HFFc6 (cell line): ENCODE results near the gene BAHCC1. TPM values are rescaled to one million over a fixed set of nuclear protein-coding genes. Genes with fewer than 3 reads are reported as not detected.

Experiments used
- DNase-seq: peaks from one replicate; pipeline ENCODE4 v3.0.0-alpha.2; 2018
- H3K27ac Mint-ChIP-seq: 2 replicates; pipeline ENCODE4 v1.8.0; 2020; ENCODE audit warnings: mild to moderate bottlenecking, mixed read lengths
- H3K27me3 Mint-ChIP-seq: 2 replicates; pipeline ENCODE4 v1.8.0; 2021; ENCODE audit warnings: mild to moderate bottlenecking, moderate library complexity, mixed read lengths; ENCODE audit not compliant: insufficient read depth
- H3K36me3 Mint-ChIP-seq: 2 replicates; pipeline ENCODE4 v1.8.0; 2021; ENCODE audit warnings: low read depth, mixed read lengths
- H3K4me1 Mint-ChIP-seq: 2 replicates; pipeline ENCODE4 v1.8.0; 2020; ENCODE audit warnings: low read depth, mixed read lengths
- H3K4me3 Mint-ChIP-seq: 2 replicates; pipeline ENCODE4 v1.8.0; 2020; ENCODE audit warnings: mild to moderate bottlenecking, moderate library complexity, mixed read lengths
- H3K9me3 Mint-ChIP-seq: 2 replicates; pipeline ENCODE4 v1.8.0; 2020; ENCODE audit warnings: mild to moderate bottlenecking, mixed read lengths
- CTCF ChIP-seq: fragments of 200-600 bp; sonication (generic); IDR thresholded peaks from 2 replicates; pipeline ENCODE4 v1.5.0; 2021; ENCODE audit warnings: antibody characterized with exemption, mild to moderate bottlenecking
- total RNA-seq, 6 experiments: library from RNA; stranded (reverse); fragmentation: NEBNext Ultra II Directional; extraction: Animal tissue kit (Norgen Biotek cat#: 25700); gene quantifications; 2 replicates in 1 of 6; 3 replicates in 5 of 6; pipeline ENCODE4 v1.2.3, GENCODE V29; 2021

Gene BAHCC1
- total RNA-seq, 6 experiments from 2014 or later = 7.3 to 9.7 (median 8.3) TPM

- DNase-seq = no peak
- Mint-ChIP-seq H3K27ac (peak overlapping the region; percentile 98), H3K9me3 (no peaks in the 10 kb centered on the region), H3K4me1 (peaks cover 39% of the 10 kb centered on the region), H3K36me3 (peaks cover 3% of the 10 kb centered on the region; the same call in 1 of the 2 replicates), H3K4me3 (peak overlapping the region; percentile 87), H3K27me3 (peaks cover 11% of the 10 kb centered on the region)
- no peak for TF ChIP-seq CTCF
These were observed 3.0 kb downstream of the BAHCC1 start for GRCh38 chr17:81398176-81398831.

GRCh38 chr17:81398832-81399411, 3.7 kb downstream of the BAHCC1 start:
- peaks cover 10% of the 10 kb centered on the region for H3K27me3 Mint-ChIP-seq
- peaks cover 3% of the 10 kb centered on the region; the same call in 1 of the 2 replicates for H3K36me3 Mint-ChIP-seq
- no peaks in the 10 kb centered on the region for H3K9me3 Mint-ChIP-seq
- H3K4me3 Mint-ChIP-seq = peak overlapping the region; percentile 89
- H3K27ac Mint-ChIP-seq = peak overlapping the region; percentile 98
- no peak for TF ChIP-seq CTCF
- peaks cover 37% of the 10 kb centered on the region for H3K4me1 Mint-ChIP-seq
- DNase-seq = no peak

- peak overlapping the region; percentile 94 for H3K4me3 Mint-ChIP-seq
- no peak for DNase-seq
- H3K27me3 Mint-ChIP-seq = peaks cover 8% of the 10 kb centered on the region
- no peaks in the 10 kb centered on the region for H3K9me3 Mint-ChIP-seq
- peaks cover 3% of the 10 kb centered on the region; the same call in 1 of the 2 replicates for H3K36me3 Mint-ChIP-seq
- peaks cover 31% of the 10 kb centered on the region for H3K4me1 Mint-ChIP-seq
- TF ChIP-seq CTCF = no peak
- peak overlapping the region; percentile 98 for H3K27ac Mint-ChIP-seq
These were observed 4.4 kb downstream of the BAHCC1 start for GRCh38 chr17:81399481-81400153.

GRCh38 chr17:81400154-81400977, 5.1 kb downstream of the BAHCC1 start:
- Mint-ChIP-seq H3K36me3 (peaks cover 3% of the 10 kb centered on the region; the same call in 1 of the 2 replicates), H3K4me3 (peak overlapping the region; percentile 94), H3K9me3 (no peaks in the 10 kb centered on the region), H3K27me3 (peaks cover 4% of the 10 kb centered on the region; the same call in 1 of the 2 replicates), H3K4me1 (peaks cover 26% of the 10 kb centered on the region), H3K27ac (peak overlapping the region; percentile 98)
- TF ChIP-seq CTCF = no peak
- DNase-seq = peak; percentile 44

GRCh38 chr17:81400996-81401722, 5.9 kb downstream of the BAHCC1 start:
- Mint-ChIP-seq H3K4me1 (peaks cover 26% of the 10 kb centered on the region), H3K27ac (peak overlapping the region; percentile 98), H3K4me3 (peak overlapping the region; percentile 94), H3K9me3 (no peaks in the 10 kb centered on the region), H3K27me3 (peaks cover 4% of the 10 kb centered on the region; the same call in 1 of the 2 replicates), H3K36me3 (peaks cover 3% of the 10 kb centered on the region; the same call in 1 of the 2 replicates)
- TF ChIP-seq CTCF = no peak
- no peak for DNase-seq
